ENCODE measurements around the gene CCDC17.
A peak's percentile ranks its signal among the peaks of the same experiment; 100 is the strongest.

CCDC17 gene

GRCh38 chr1:45660336-45660735 lies 36.5 kb upstream of the CCDC17 start:
- no peak for DNase-seq (ENCODE audit: low read depth in 2 of 2)
- no peak overlapping the region for H3K4me3 ChIP-seq (replicated peaks in 1 of 2; ENCODE audit: low read depth in 2 of 2, low read length in 2 of 2)
- no peak for TF ChIP-seq CTCF (IDR thresholded peaks at IDR 0.05; ENCODE audit: low read depth, low read length)

- no peak for TF ChIP-seq CTCF (IDR thresholded peaks at IDR 0.05; ENCODE audit: low read depth, low read length)
- DNase-seq (ENCODE audit: low read depth in 2 of 2), result no peak
- H3K4me3 ChIP-seq (replicated peaks in 1 of 2; ENCODE audit: low read depth in 2 of 2, low read length in 2 of 2), result no peak overlapping the region
Observed at GRCh38 chr1:45659222-45659621, 35.4 kb upstream of the CCDC17 start.

- TF ChIP-seq CTCF (IDR thresholded peaks at IDR 0.05; ENCODE audit: low read depth, low read length), result no peak
- no peak for DNase-seq (ENCODE audit: low read depth in 2 of 2)
- no peak overlapping the region for H3K4me3 ChIP-seq (replicated peaks in 1 of 2; ENCODE audit: low read depth in 2 of 2, low read length in 2 of 2)
Observed at GRCh38 chr1:45658171-45658570, 34.3 kb upstream of the CCDC17 start.

GRCh38 chr1:45656573-45657226 lies 32.8 kb upstream of the CCDC17 start:
- TF ChIP-seq CTCF (IDR thresholded peaks at IDR 0.05; ENCODE audit: low read depth, low read length), result no peak
- no peak for DNase-seq (ENCODE audit: low read depth in 2 of 2)
- no peak overlapping the region for H3K4me3 ChIP-seq (replicated peaks in 1 of 2; ENCODE audit: low read depth in 2 of 2, low read length in 2 of 2)

GRCh38 chr1:45654540-45655280 lies 30.9 kb upstream of the CCDC17 start:
- DNase-seq (ENCODE audit: low read depth in 2 of 2), result peak; percentile 15 to 48
- no peak overlapping the region for H3K4me3 ChIP-seq (replicated peaks in 1 of 2; ENCODE audit: low read depth in 2 of 2, low read length in 2 of 2)
- TF ChIP-seq CTCF (IDR thresholded peaks at IDR 0.05; ENCODE audit: low read depth, low read length), result no peak

- no peak overlapping the region for H3K4me3 ChIP-seq (replicated peaks in 1 of 2; ENCODE audit: low read depth in 2 of 2, low read length in 2 of 2)
- DNase-seq (ENCODE audit: low read depth in 2 of 2), result peak; percentile 74 to 81
- no peak for TF ChIP-seq CTCF (IDR thresholded peaks at IDR 0.05; ENCODE audit: low read depth, low read length)
Observed at GRCh38 chr1:45647248-45648021, 23.6 kb upstream of the CCDC17 start.

Data from cardiac fibroblast (primary cell).